Mononuclear cell (primary cell): ENCODE data around the gene NTN1. TPM values are rescaled to one million over a fixed set of nuclear protein-coding genes. Genes with fewer than 3 reads are reported as not detected.

Experiments used
- H3K27me3 ChIP-seq: 2 replicates; pipeline ENCODE4 v1.6.0; 2011; ENCODE audit warnings: low read length, control low read depth; ENCODE audit not compliant: insufficient read depth
- H3K4me1 ChIP-seq: 2 replicates; pipeline ENCODE4 v1.5.1; 2011; ENCODE audit warnings: mild to moderate bottlenecking, low read length, control low read depth; ENCODE audit not compliant: insufficient read depth
- H3K4me3 ChIP-seq: 2 replicates; pipeline ENCODE4 v1.5.1; 2011; ENCODE audit warnings: mild to moderate bottlenecking, low read length, moderate library complexity
- H3K9me3 ChIP-seq: 2 replicates; pipeline ENCODE4 v1.5.1; 2011; ENCODE audit warnings: low read depth, mild to moderate bottlenecking, control low read depth, low read length
- total RNA-seq: library from RNA; depleted of rRNA; stranded (reverse); fragments of >200 nt; gene quantifications from one replicate; pipeline ENCODE4 v1.2.3, GENCODE V29; 2012

The NTN1 gene
- total RNA-seq, 1 donor: 0.21 TPM

GRCh38 chr17:9205520-9206409 is 184.5 kb downstream of the NTN1 start:
- Histone ChIP-seq H3K9me3 (no peaks in the 10 kb centered on the region), H3K4me1 (peaks cover 11% of the 10 kb centered on the region), H3K27me3 (no peaks in the 10 kb centered on the region), H3K4me3 (no peak overlapping the region)

- Histone ChIP-seq H3K27me3 (no peaks in the 10 kb centered on the region), H3K9me3 (no peaks in the 10 kb centered on the region), H3K4me3 (no peak overlapping the region), H3K4me1 (peaks cover 11% of the 10 kb centered on the region)
Observed at GRCh38 chr17:9206410-9206703, 185.0 kb downstream of the NTN1 start.

GRCh38 chr17:9206741-9207332 is 185.5 kb downstream of the NTN1 start:
- Histone ChIP-seq H3K4me3 (no peak overlapping the region), H3K27me3 (no peaks in the 10 kb centered on the region), H3K9me3 (no peaks in the 10 kb centered on the region), H3K4me1 (peaks cover 11% of the 10 kb centered on the region)

GRCh38 chr17:9208381-9209105 is 187.2 kb downstream of the NTN1 start:
- H3K4me1 ChIP-seq: peaks cover 11% of the 10 kb centered on the region
- H3K27me3 ChIP-seq: no peaks in the 10 kb centered on the region
- no peaks in the 10 kb centered on the region for H3K9me3 ChIP-seq
- H3K4me3 ChIP-seq: no peak overlapping the region

GRCh38 chr17:9209347-9209746 is 188.0 kb downstream of the NTN1 start:
- Histone ChIP-seq H3K27me3 (no peaks in the 10 kb centered on the region), H3K4me1 (peaks cover 8% of the 10 kb centered on the region), H3K4me3 (no peak overlapping the region), H3K9me3 (no peaks in the 10 kb centered on the region)

GRCh38 chr17:9209781-9210370 is 188.6 kb downstream of the NTN1 start:
- Histone ChIP-seq H3K27me3 (no peaks in the 10 kb centered on the region), H3K4me3 (no peak overlapping the region), H3K4me1 (peaks cover 7% of the 10 kb centered on the region), H3K9me3 (no peaks in the 10 kb centered on the region)

GRCh38 chr17:9211133-9211765 is 189.9 kb downstream of the NTN1 start:
- Histone ChIP-seq H3K4me3 (no peak overlapping the region), H3K27me3 (no peaks in the 10 kb centered on the region), H3K4me1 (no peaks in the 10 kb centered on the region), H3K9me3 (peaks cover 11% of the 10 kb centered on the region)

GRCh38 chr17:9212376-9213302 is 191.3 kb downstream of the NTN1 start:
- Histone ChIP-seq H3K9me3 (peaks cover 12% of the 10 kb centered on the region), H3K4me3 (no peak overlapping the region)

GRCh38 chr17:9213303-9213640 is 192.0 kb downstream of the NTN1 start:
- Histone ChIP-seq H3K4me3 (no peak overlapping the region), H3K4me1 (no peaks in the 10 kb centered on the region)

More at GRCh38 chr17:9212376-9213302, 191.3 kb downstream of the NTN1 start:
- Histone ChIP-seq H3K4me1 (no peaks in the 10 kb centered on the region), H3K27me3 (no peaks in the 10 kb centered on the region)

GRCh38 chr17:9215465-9215864 is 194.2 kb downstream of the NTN1 start:
- H3K4me3 ChIP-seq: no peak overlapping the region
- H3K9me3 ChIP-seq: peaks cover 12% of the 10 kb centered on the region
- no peaks in the 10 kb centered on the region for H3K4me1 ChIP-seq
- H3K27me3 ChIP-seq: no peaks in the 10 kb centered on the region

More at GRCh38 chr17:9213303-9213640, 192.0 kb downstream of the NTN1 start:
- H3K27me3 ChIP-seq: no peaks in the 10 kb centered on the region
- peaks cover 12% of the 10 kb centered on the region for H3K9me3 ChIP-seq

GRCh38 chr17:9217151-9218056 is 196.1 kb downstream of the NTN1 start:
- Histone ChIP-seq H3K9me3 (peaks cover 12% of the 10 kb centered on the region), H3K4me1 (no peaks in the 10 kb centered on the region), H3K4me3 (no peak overlapping the region), H3K27me3 (no peaks in the 10 kb centered on the region)

- Histone ChIP-seq H3K4me1 (no peaks in the 10 kb centered on the region), H3K9me3 (peaks cover 12% of the 10 kb centered on the region), H3K27me3 (no peaks in the 10 kb centered on the region), H3K4me3 (no peak overlapping the region)
Observed at GRCh38 chr17:9218064-9218635, 196.8 kb downstream of the NTN1 start.

- Histone ChIP-seq H3K27me3 (no peaks in the 10 kb centered on the region), H3K9me3 (peaks cover 12% of the 10 kb centered on the region), H3K4me3 (no peak overlapping the region), H3K4me1 (no peaks in the 10 kb centered on the region)
Observed at GRCh38 chr17:9218911-9219310, 197.6 kb downstream of the NTN1 start.
